HEK293 (cell line): ENCODE data around the gene TPM3.

ENCODE experiments used
- ZFP41 ChIP-seq: fragments of 450-650 bp; formaldehyde crosslinking; IDR thresholded peaks from 2 replicates; pipeline ENCODE4 v1.5.1; 2016; ENCODE audit warnings: missing biosample characterization, missing genetic modification characterization, borderline replicate concordance
- ZNF112 ChIP-seq: fragments of 450-650 bp; formaldehyde crosslinking; IDR thresholded peaks from 2 replicates; pipeline ENCODE4 v1.5.0; 2017; ENCODE audit warnings: missing biosample characterization, missing genetic modification characterization
- ZNF473 ChIP-seq: fragments of 450-650 bp; formaldehyde crosslinking; IDR thresholded peaks from 2 replicates; pipeline ENCODE4 v1.5.1; 2017; ENCODE audit warnings: missing biosample characterization, missing genetic modification characterization
- ZNF510 ChIP-seq: fragments of 450-650 bp; formaldehyde crosslinking; IDR thresholded peaks from 2 replicates; pipeline ENCODE4 v1.5.1; 2018; ENCODE audit warnings: mild to moderate bottlenecking, missing genetic modification characterization, missing biosample characterization; ENCODE audit not compliant: insufficient replicate concordance
- TF ChIP-seq, protein P1 (sequence below): fragments of 450-650 bp; formaldehyde crosslinking; IDR thresholded peaks from 2 replicates; pipeline ENCODE4 v1.5.1; 2016; ENCODE audit warnings: missing biosample characterization, missing genetic modification characterization
- TF ChIP-seq, protein P2 (sequence below): fragments of 450-650 bp; formaldehyde crosslinking; IDR thresholded peaks from 2 replicates; pipeline ENCODE4 v1.5.1; 2016; ENCODE audit warnings: missing biosample characterization, missing genetic modification characterization

GRCh38 chr1:154137888-154138287 lies 54.0 kb downstream of the TPM3 start:
- TF ChIP-seq, protein P1, sequence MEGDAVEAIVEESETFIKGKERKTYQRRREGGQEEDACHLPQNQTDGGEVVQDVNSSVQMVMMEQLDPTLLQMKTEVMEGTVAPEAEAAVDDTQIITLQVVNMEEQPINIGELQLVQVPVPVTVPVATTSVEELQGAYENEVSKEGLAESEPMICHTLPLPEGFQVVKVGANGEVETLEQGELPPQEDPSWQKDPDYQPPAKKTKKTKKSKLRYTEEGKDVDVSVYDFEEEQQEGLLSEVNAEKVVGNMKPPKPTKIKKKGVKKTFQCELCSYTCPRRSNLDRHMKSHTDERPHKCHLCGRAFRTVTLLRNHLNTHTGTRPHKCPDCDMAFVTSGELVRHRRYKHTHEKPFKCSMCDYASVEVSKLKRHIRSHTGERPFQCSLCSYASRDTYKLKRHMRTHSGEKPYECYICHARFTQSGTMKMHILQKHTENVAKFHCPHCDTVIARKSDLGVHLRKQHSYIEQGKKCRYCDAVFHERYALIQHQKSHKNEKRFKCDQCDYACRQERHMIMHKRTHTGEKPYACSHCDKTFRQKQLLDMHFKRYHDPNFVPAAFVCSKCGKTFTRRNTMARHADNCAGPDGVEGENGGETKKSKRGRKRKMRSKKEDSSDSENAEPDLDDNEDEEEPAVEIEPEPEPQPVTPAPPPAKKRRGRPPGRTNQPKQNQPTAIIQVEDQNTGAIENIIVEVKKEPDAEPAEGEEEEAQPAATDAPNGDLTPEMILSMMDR (tag by site-specific recombination), result no peak
- TF ChIP-seq ZNF473 (tag by site-specific recombination) (no peak), ZNF112 (no peak), ZFP41 (tag by site-specific recombination) (no peak), ZNF510 (tag by site-specific recombination) (no peak)
- TF ChIP-seq, protein P2, sequence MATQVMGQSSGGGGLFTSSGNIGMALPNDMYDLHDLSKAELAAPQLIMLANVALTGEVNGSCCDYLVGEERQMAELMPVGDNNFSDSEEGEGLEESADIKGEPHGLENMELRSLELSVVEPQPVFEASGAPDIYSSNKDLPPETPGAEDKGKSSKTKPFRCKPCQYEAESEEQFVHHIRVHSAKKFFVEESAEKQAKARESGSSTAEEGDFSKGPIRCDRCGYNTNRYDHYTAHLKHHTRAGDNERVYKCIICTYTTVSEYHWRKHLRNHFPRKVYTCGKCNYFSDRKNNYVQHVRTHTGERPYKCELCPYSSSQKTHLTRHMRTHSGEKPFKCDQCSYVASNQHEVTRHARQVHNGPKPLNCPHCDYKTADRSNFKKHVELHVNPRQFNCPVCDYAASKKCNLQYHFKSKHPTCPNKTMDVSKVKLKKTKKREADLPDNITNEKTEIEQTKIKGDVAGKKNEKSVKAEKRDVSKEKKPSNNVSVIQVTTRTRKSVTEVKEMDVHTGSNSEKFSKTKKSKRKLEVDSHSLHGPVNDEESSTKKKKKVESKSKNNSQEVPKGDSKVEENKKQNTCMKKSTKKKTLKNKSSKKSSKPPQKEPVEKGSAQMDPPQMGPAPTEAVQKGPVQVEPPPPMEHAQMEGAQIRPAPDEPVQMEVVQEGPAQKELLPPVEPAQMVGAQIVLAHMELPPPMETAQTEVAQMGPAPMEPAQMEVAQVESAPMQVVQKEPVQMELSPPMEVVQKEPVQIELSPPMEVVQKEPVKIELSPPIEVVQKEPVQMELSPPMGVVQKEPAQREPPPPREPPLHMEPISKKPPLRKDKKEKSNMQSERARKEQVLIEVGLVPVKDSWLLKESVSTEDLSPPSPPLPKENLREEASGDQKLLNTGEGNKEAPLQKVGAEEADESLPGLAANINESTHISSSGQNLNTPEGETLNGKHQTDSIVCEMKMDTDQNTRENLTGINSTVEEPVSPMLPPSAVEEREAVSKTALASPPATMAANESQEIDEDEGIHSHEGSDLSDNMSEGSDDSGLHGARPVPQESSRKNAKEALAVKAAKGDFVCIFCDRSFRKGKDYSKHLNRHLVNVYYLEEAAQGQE (tag by site-specific recombination), result no peak
